Lower leg skin (tissue), 3 donors: ENCODE results near the gene PPP1R9B.

ENCODE experiments used
- CTCF ChIP-seq, 3 donors: fragments of 450-650 bp; IDR thresholded peaks; one replicate each; pipeline ENCODE4 v1.5.1; 2016; ENCODE audit warnings: antibody characterized with exemption in 3 of 3, mild to moderate bottlenecking in 3 of 3, moderate library complexity in 2 of 3
- POLR2A ChIP-seq, 2 donors: fragments of 450-650 bp; IDR thresholded peaks; one replicate each; pipeline ENCODE4 v1.6.1; 2016 to 2017; ENCODE audit warnings: antibody characterized with exemption in 2 of 2, mild to moderate bottlenecking in 1 of 2, moderate library complexity in 1 of 2

- TF ChIP-seq CTCF (IDR thresholded peaks at IDR 0.05) (no peak), POLR2A (IDR thresholded peaks at IDR 0.05) (no peak)
These were observed 51.9 kb downstream of the PPP1R9B start for GRCh38 chr17:50098583-50098982.
